GM12872 (cell line): Measurements from ENCODE around the gene ABCA4.

Experiments used
- TF ChIP-seq, protein P1 (sequence below): IDR thresholded peaks from 3 replicates; pipeline ENCODE4 v1.5.1; 2011; ENCODE audit warnings: low read depth, mild to moderate bottlenecking, low read length, moderate library complexity; ENCODE audit not compliant: insufficient read depth

ABCA4 gene

GRCh38 chr1:93959413-93959812, 161.5 kb downstream of the ABCA4 start:
- TF ChIP-seq, protein P1, sequence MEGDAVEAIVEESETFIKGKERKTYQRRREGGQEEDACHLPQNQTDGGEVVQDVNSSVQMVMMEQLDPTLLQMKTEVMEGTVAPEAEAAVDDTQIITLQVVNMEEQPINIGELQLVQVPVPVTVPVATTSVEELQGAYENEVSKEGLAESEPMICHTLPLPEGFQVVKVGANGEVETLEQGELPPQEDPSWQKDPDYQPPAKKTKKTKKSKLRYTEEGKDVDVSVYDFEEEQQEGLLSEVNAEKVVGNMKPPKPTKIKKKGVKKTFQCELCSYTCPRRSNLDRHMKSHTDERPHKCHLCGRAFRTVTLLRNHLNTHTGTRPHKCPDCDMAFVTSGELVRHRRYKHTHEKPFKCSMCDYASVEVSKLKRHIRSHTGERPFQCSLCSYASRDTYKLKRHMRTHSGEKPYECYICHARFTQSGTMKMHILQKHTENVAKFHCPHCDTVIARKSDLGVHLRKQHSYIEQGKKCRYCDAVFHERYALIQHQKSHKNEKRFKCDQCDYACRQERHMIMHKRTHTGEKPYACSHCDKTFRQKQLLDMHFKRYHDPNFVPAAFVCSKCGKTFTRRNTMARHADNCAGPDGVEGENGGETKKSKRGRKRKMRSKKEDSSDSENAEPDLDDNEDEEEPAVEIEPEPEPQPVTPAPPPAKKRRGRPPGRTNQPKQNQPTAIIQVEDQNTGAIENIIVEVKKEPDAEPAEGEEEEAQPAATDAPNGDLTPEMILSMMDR: no peak

DNA sequence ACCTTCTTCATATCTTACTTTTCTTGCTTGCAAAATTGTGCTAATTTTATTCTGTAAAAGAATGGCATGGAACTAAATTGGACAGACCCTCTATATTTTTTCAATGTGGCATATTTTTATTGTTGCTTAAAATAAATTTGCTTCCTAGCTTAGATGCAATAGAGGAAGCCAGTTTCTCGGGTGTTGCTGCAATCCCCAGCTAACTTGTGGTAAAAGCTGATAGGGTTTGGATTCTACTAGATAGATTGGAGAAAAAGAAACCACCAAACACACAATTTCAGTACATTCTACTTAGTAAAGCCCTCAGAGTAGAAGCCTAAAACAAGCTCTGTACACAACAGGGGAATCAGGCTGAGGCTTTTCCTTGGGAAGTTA, 162.2 kb downstream of the ABCA4 start:
- TF ChIP-seq, protein P1: no peak

- TF ChIP-seq, protein P1: no peak
Observed at GRCh38 chr1:93958032-93958725, 162.8 kb downstream of the ABCA4 start.

DNA sequence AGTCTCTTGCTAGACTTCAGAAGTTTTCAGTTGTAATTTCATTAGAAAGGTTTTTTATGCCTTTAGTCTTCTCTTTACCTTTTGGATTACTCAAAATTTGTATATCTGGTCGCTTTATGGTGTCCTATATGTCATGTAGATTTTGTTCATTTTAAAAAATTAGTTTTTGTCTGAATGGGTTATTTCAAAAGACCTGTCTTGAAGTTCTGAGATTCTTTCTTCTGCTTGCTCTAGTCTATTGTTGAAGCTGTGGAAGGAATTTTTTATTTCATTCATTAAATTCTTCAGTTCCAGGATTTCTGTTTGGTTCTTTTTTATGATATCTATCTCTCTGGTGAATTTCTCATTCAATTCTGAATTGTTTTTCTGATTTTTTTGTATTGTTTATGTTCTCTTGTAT, 165.2 kb downstream of the ABCA4 start:
- TF ChIP-seq, protein P1: no peak
